ENCODE results near the gene DTX2.
"Not testable (repeated sequence)": the region's sequence is repeated elsewhere in the genome, so short reads cannot be mapped to it uniquely, and the experiment has no call there.

Gene DTX2

GRCh38 chr7:76460767-76461166, 742 bp upstream of the DTX2 start:
- H3K27me3 ChIP-seq, H3K36me3 ChIP-seq, H3K9me3 ChIP-seq, H3K4me2 ChIP-seq, H3K4me1 ChIP-seq, H3K9ac ChIP-seq, H3K4me3 ChIP-seq, H3K27ac ChIP-seq, H4K20me1 ChIP-seq: not testable (repeated sequence)

- not testable (repeated sequence) for H4K20me1 ChIP-seq, H3K4me1 ChIP-seq, H3K9ac ChIP-seq, H3K9me3 ChIP-seq, H3K27ac ChIP-seq, H3K4me2 ChIP-seq, H3K27me3 ChIP-seq, H3K36me3 ChIP-seq, H3K4me3 ChIP-seq
Observed at GRCh38 chr7:76462271-76462882, 868 bp downstream of the DTX2 start.

- H3K9me3 ChIP-seq, H3K4me1 ChIP-seq, H3K27ac ChIP-seq, H3K27me3 ChIP-seq, H3K4me2 ChIP-seq, H3K4me3 ChIP-seq, H3K9ac ChIP-seq, H3K36me3 ChIP-seq, H4K20me1 ChIP-seq: not testable (repeated sequence)
Observed at GRCh38 chr7:76464959-76465358, 3.5 kb downstream of the DTX2 start.

- H3K4me3 ChIP-seq, H3K36me3 ChIP-seq, H3K27ac ChIP-seq, H3K9me3 ChIP-seq, H3K4me2 ChIP-seq, H3K4me1 ChIP-seq, H3K27me3 ChIP-seq, H3K9ac ChIP-seq, H4K20me1 ChIP-seq: not testable (repeated sequence)
Observed at GRCh38 chr7:76465950-76466349, 4.4 kb downstream of the DTX2 start.

- not testable (repeated sequence) for H3K27me3 ChIP-seq, H3K9me3 ChIP-seq, H3K9ac ChIP-seq, H3K4me3 ChIP-seq, H3K27ac ChIP-seq, H3K4me2 ChIP-seq, H4K20me1 ChIP-seq, H3K4me1 ChIP-seq
- H3K36me3 ChIP-seq: peaks cover 14% of the 10 kb centered on the region; the same call in 1 of the 2 replicates
Observed at GRCh38 chr7:76467743-76468404, 6.4 kb downstream of the DTX2 start.

GRCh38 chr7:76471556-76472221, 10.2 kb downstream of the DTX2 start:
- H3K9me3 ChIP-seq, H3K4me1 ChIP-seq: not testable (repeated sequence)

GRCh38 chr7:76473097-76473496, 11.6 kb downstream of the DTX2 start:
- H3K4me3 ChIP-seq, H3K9ac ChIP-seq, H3K27me3 ChIP-seq, H3K4me2 ChIP-seq, H4K20me1 ChIP-seq, H3K27ac ChIP-seq, H3K9me3 ChIP-seq, H3K36me3 ChIP-seq, H3K4me1 ChIP-seq: not testable (repeated sequence)

More at GRCh38 chr7:76471556-76472221, 10.2 kb downstream of the DTX2 start:
- not testable (repeated sequence) for H3K4me2 ChIP-seq, H3K9ac ChIP-seq, H3K4me3 ChIP-seq, H4K20me1 ChIP-seq, H3K27me3 ChIP-seq, H3K27ac ChIP-seq
- peaks cover 12% of the 10 kb centered on the region; the same call in 1 of the 2 replicates for H3K36me3 ChIP-seq

- H3K4me1 ChIP-seq, H3K9ac ChIP-seq, H3K4me2 ChIP-seq, H3K4me3 ChIP-seq, H3K9me3 ChIP-seq, H3K27me3 ChIP-seq, H3K27ac ChIP-seq, H4K20me1 ChIP-seq: not testable (repeated sequence)
- peaks cover 14% of the 10 kb centered on the region for H3K36me3 ChIP-seq
Observed at GRCh38 chr7:76476280-76476679, 14.8 kb downstream of the DTX2 start.

- not testable (repeated sequence) for H3K4me2 ChIP-seq, H3K9ac ChIP-seq, H3K4me1 ChIP-seq, H3K4me3 ChIP-seq, H3K27ac ChIP-seq, H3K9me3 ChIP-seq, H4K20me1 ChIP-seq, H3K27me3 ChIP-seq
- peaks cover 13% of the 10 kb centered on the region for H3K36me3 ChIP-seq
Observed at GRCh38 chr7:76476742-76477474, 15.4 kb downstream of the DTX2 start.

- Histone ChIP-seq H3K4me2 (0 out of 2 replicates have a peak overlapping the region, but pooled peaks have one; percentile 17), H3K36me3 (peaks cover 25% of the 10 kb centered on the region)
- not testable (repeated sequence) for H3K9ac ChIP-seq, H4K20me1 ChIP-seq, H3K27me3 ChIP-seq, H3K4me3 ChIP-seq, H3K9me3 ChIP-seq, H3K27ac ChIP-seq, H3K4me1 ChIP-seq
Observed at GRCh38 chr7:76479628-76480027, 18.1 kb downstream of the DTX2 start.

- H3K4me1 ChIP-seq, H3K4me2 ChIP-seq, H3K4me3 ChIP-seq, H3K9me3 ChIP-seq, H3K27me3 ChIP-seq, H3K9ac ChIP-seq, H3K27ac ChIP-seq, H4K20me1 ChIP-seq: not testable (repeated sequence)
- peaks cover 25% of the 10 kb centered on the region for H3K36me3 ChIP-seq
Observed at GRCh38 chr7:76480403-76481253, 19.1 kb downstream of the DTX2 start.

- H3K4me1 ChIP-seq, H4K20me1 ChIP-seq, H3K4me3 ChIP-seq, H3K9me3 ChIP-seq, H3K27me3 ChIP-seq, H3K4me2 ChIP-seq, H3K9ac ChIP-seq, H3K27ac ChIP-seq: not testable (repeated sequence)
- peaks cover 25% of the 10 kb centered on the region for H3K36me3 ChIP-seq
Observed at GRCh38 chr7:76482660-76483059, 21.2 kb downstream of the DTX2 start.

GRCh38 chr7:76483081-76483480, 21.6 kb downstream of the DTX2 start:
- H4K20me1 ChIP-seq, H3K9me3 ChIP-seq, H3K4me2 ChIP-seq, H3K27ac ChIP-seq, H3K27me3 ChIP-seq, H3K4me3 ChIP-seq, H3K4me1 ChIP-seq, H3K9ac ChIP-seq: not testable (repeated sequence)
- peaks cover 25% of the 10 kb centered on the region for H3K36me3 ChIP-seq

GRCh38 chr7:76484456-76484855, 22.9 kb downstream of the DTX2 start:
- not testable (repeated sequence) for H3K9me3 ChIP-seq, H3K9ac ChIP-seq, H3K27me3 ChIP-seq, H3K4me1 ChIP-seq, H3K4me3 ChIP-seq, H3K27ac ChIP-seq, H3K4me2 ChIP-seq, H4K20me1 ChIP-seq
- H3K36me3 ChIP-seq: peaks cover 25% of the 10 kb centered on the region

Measured in BLaER1 (cell line).